HG02840 (cell line): ENCODE measurements around the gene OR51S1.
"Not testable (repeated sequence)": the region's sequence is repeated elsewhere in the genome, so short reads cannot be mapped to it uniquely, and the experiment has no call there.

Experiments used
- ATAC-seq: cut with Tn5 transposase; IDR thresholded peaks from one replicate; pipeline ENCODE4 v1.9.1; 2021; ENCODE audit warnings: mild to moderate bottlenecking, moderate library complexity, moderate number of reproducible peaks; ENCODE audit not compliant: unreplicated experiment, low FRiP score

Gene OR51S1

GRCh38 chr11:4848908-4849532 is at the start of gene OR51S1:
OR51S1 (minus strand) TSS chr11:4849208; CDS start chr11:4849208, 0 bp downstream.
- ATAC-seq, result no peak

- no peak for ATAC-seq
These were observed 43.1 kb upstream of the OR51S1 start for GRCh38 chr11:4891996-4892640.

GRCh38 chr11:4890279-4890678 is 41.3 kb upstream of the OR51S1 start:
- ATAC-seq, result no peak

GRCh38 chr11:4887591-4887990 is 38.6 kb upstream of the OR51S1 start:
- ATAC-seq, result no peak

GRCh38 chr11:4886186-4886585 is 37.2 kb upstream of the OR51S1 start:
- no peak for ATAC-seq

GRCh38 chr11:4884361-4884760 is 35.4 kb upstream of the OR51S1 start:
- no peak for ATAC-seq

- ATAC-seq, result no peak
These were observed 33.5 kb upstream of the OR51S1 start for GRCh38 chr11:4882543-4882942.

- ATAC-seq, result no peak
These were observed 33.0 kb upstream of the OR51S1 start, which contains the start of gene OR51T1 for GRCh38 chr11:4881860-4882500. OR51T1 (plus strand) TSS chr11:4881900; CDS start chr11:4881900, 0 bp downstream.

- ATAC-seq, result no peak
These were observed 32.2 kb upstream of the OR51S1 start for GRCh38 chr11:4881188-4881587.

GRCh38 chr11:4865855-4866254 is 16.8 kb upstream of the OR51S1 start:
- no peak for ATAC-seq

- ATAC-seq, result no peak
These were observed 14.9 kb upstream of the OR51S1 start for GRCh38 chr11:4863876-4864275.

GRCh38 chr11:4862447-4863236 is 13.6 kb upstream of the OR51S1 start:
- ATAC-seq, result no peak

- ATAC-seq, result not testable (repeated sequence)
These were observed 5.3 kb upstream of the OR51S1 start for GRCh38 chr11:4854286-4854685.

GRCh38 chr11:4851033-4851432 is 2.0 kb upstream of the OR51S1 start:
- no peak for ATAC-seq

GRCh38 chr11:4839851-4840549 is 9.0 kb downstream of the OR51S1 start:
- ATAC-seq, result no peak

GRCh38 chr11:4830909-4831308 is 18.1 kb downstream of the OR51S1 start:
- no peak for ATAC-seq

- ATAC-seq, result no peak
These were observed 18.7 kb downstream of the OR51S1 start for GRCh38 chr11:4830346-4830745.

- no peak for ATAC-seq
These were observed 22.6 kb downstream of the OR51S1 start for GRCh38 chr11:4826425-4826824.

- ATAC-seq, result no peak
These were observed 23.9 kb downstream of the OR51S1 start for GRCh38 chr11:4825132-4825531.

GRCh38 chr11:4821021-4821420 is 28.0 kb downstream of the OR51S1 start, which contains the start of gene OR51F2:
OR51F2 (plus strand) TSS chr11:4821321; CDS start chr11:4821422, 101 bp downstream.
- no peak for ATAC-seq
